DOHH2 (cell line): Measurements from ENCODE around the gene F8.

Experiments used
- H3F3A ChIP-seq: fragments of 200-600 bp; sonication (generic), shearing (Covaris generic); 2 replicates; pipeline ENCODE4 v1.6.0; 2016; ENCODE audit warnings: antibody characterized with exemption, mild to moderate bottlenecking; ENCODE audit not compliant: control insufficient read depth, insufficient read depth
- H3K27ac ChIP-seq: fragments of 200-600 bp; sonication (generic); 2 replicates; pipeline ENCODE4 v1.5.1; 2014; ENCODE audit warnings: low read depth, mild to moderate bottlenecking, low read length, moderate library complexity
- H3K27me3 ChIP-seq: fragments of 200-600 bp; sonication (generic); 2 replicates; pipeline ENCODE4 v1.6.1; 2014; ENCODE audit warnings: mild to moderate bottlenecking, low read length, mixed read lengths; ENCODE audit not compliant: control insufficient read depth
- H3K36me3 ChIP-seq: fragments of 200-600 bp; sonication (generic); 2 replicates; pipeline ENCODE4 v1.6.1; 2014; ENCODE audit warnings: mild to moderate bottlenecking, low read length, moderate library complexity, mixed read lengths; ENCODE audit not compliant: control insufficient read depth
- H3K4me1 ChIP-seq: fragments of 200-600 bp; sonication (generic); 2 replicates; pipeline ENCODE4 v1.6.1; 2014; ENCODE audit warnings: mild to moderate bottlenecking, low read length, mixed read lengths; ENCODE audit not compliant: control insufficient read depth
- H3K4me2 ChIP-seq: fragments of 200-600 bp; sonication (generic); 2 replicates; pipeline ENCODE4 v1.6.0; 2014; ENCODE audit warnings: mild to moderate bottlenecking, low read length, moderate library complexity
- H3K4me3 ChIP-seq: fragments of 200-600 bp; sonication (generic); 2 replicates; pipeline ENCODE4 v1.5.1; 2014; ENCODE audit warnings: mild to moderate bottlenecking, low read length, mixed read lengths
- H3K79me2 ChIP-seq: fragments of 200-600 bp; sonication (generic); 2 replicates; pipeline ENCODE4 v1.6.1; 2014; ENCODE audit warnings: mild to moderate bottlenecking, low read length, mixed read lengths; ENCODE audit not compliant: control insufficient read depth
- H3K9me2 ChIP-seq: fragments of 200-600 bp; sonication (generic); replicated peaks from 2 replicates; pipeline ENCODE4 v1.6.1; 2014; ENCODE audit warnings: mild to moderate bottlenecking, low read length, mixed read lengths; ENCODE audit not compliant: control insufficient read depth
- H3K9me3 ChIP-seq: fragments of 200-600 bp; sonication (generic); 2 replicates; pipeline ENCODE4 v1.6.1; 2014; ENCODE audit warnings: antibody characterized with exemption, low read length, mixed read lengths; ENCODE audit not compliant: control insufficient read depth, insufficient read depth
- H4K20me1 ChIP-seq: fragments of 200-600 bp; sonication (generic); 2 replicates; pipeline ENCODE4 v1.6.0; 2014; ENCODE audit warnings: low read depth, mild to moderate bottlenecking, antibody characterized with exemption, low read length, moderate library complexity; ENCODE audit not compliant: control insufficient read depth, insufficient read depth
- CTCF ChIP-seq: fragments of 200-600 bp; sonication (generic); IDR thresholded peaks from one replicate; pipeline ENCODE4 v1.5.1; 2014; ENCODE audit warnings: antibody characterized with exemption, mild to moderate bottlenecking, low read depth, low read length; ENCODE audit not compliant: poor library complexity, severe bottlenecking
- EZH2phosphoT487 ChIP-seq: fragments of 200-600 bp; sonication (generic); IDR thresholded peaks from 2 replicates; pipeline ENCODE4 v1.6.1; 2017; ENCODE audit warnings: borderline replicate concordance, mild to moderate bottlenecking, antibody characterized with exemption, low read length, moderate library complexity, mixed read lengths

Gene F8

GRCh38 chrX:154791467-154791866 lies 231.1 kb downstream of the F8 start:
- Histone ChIP-seq H4K20me1 (no peaks in the 10 kb centered on the region), H3K9me3 (no peaks in the 10 kb centered on the region), H3K4me1 (no peaks in the 10 kb centered on the region), H3K4me3 (no peak overlapping the region), H3K27me3 (no peaks in the 10 kb centered on the region), H3K9me2 (no peaks in the 10 kb centered on the region), H3K79me2 (no peaks in the 10 kb centered on the region), H3K27ac (no peak overlapping the region), H3F3A (no peaks in the 10 kb centered on the region), H3K4me2 (no peak overlapping the region), H3K36me3 (no peaks in the 10 kb centered on the region)
- no peak for TF ChIP-seq EZH2phosphoT487
- TF ChIP-seq CTCF, result no peak
